HG03439 (cell line): ENCODE results near the gene RPS29.
A peak's percentile ranks its signal among the peaks of the same experiment; 100 is the strongest.
"Not testable (repeated sequence)": the region's sequence is repeated elsewhere in the genome, so short reads cannot be mapped to it uniquely, and the experiment has no call there.

Experiments
- ATAC-seq: cut with Tn5 transposase; IDR thresholded peaks from one replicate; pipeline ENCODE4 v1.9.1; 2021; ENCODE audit warnings: mild to moderate bottlenecking, moderate library complexity; ENCODE audit not compliant: unreplicated experiment

RPS29 gene

DNA sequence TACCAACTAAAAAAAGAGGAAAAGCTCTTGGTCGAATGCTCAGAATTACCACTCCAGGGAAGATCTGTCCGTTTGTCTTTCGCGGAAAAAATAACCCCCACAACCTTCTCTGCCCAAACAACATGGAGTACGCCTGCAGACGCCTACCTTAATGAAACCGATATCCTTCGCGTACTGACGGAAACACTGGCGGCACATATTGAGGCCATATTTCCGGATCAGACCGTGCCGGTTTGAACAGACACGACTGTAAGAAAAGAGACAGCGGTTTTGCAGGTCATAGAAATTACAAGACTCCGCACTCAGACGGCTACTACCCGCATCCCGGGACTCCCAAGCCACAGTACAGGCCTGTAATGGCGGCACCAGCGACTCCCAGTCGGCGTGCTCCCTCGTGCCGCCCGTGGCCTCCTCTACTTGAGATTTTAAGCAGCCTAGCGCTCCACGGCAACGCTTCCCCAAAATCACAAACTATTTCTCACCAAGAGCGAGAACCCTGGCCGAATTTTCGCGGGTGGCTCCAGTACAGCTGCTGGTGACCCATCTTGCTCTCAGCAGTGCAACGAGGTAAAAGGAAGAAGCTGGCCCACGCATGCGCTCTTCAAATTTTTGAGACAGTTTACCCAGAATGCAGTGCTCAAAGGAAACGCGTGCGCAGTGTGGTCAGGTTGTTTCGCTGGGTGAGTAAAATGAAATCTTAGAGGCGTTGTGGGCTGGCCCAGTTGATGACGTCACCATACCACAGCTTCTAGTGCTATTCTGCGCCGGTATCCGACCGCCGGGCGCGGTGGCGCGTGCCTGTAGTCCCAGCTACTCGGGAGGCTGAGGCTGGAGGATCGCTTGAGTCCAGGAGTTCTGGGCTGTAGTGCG, at the start of gene RPS29:
Gene RPS29 (minus strand): TSS at position 578 of the 870 bp plus-strand sequence. CDS start 34 bp downstream, at position 544.
- ATAC-seq: peak; percentile 92

DNA sequence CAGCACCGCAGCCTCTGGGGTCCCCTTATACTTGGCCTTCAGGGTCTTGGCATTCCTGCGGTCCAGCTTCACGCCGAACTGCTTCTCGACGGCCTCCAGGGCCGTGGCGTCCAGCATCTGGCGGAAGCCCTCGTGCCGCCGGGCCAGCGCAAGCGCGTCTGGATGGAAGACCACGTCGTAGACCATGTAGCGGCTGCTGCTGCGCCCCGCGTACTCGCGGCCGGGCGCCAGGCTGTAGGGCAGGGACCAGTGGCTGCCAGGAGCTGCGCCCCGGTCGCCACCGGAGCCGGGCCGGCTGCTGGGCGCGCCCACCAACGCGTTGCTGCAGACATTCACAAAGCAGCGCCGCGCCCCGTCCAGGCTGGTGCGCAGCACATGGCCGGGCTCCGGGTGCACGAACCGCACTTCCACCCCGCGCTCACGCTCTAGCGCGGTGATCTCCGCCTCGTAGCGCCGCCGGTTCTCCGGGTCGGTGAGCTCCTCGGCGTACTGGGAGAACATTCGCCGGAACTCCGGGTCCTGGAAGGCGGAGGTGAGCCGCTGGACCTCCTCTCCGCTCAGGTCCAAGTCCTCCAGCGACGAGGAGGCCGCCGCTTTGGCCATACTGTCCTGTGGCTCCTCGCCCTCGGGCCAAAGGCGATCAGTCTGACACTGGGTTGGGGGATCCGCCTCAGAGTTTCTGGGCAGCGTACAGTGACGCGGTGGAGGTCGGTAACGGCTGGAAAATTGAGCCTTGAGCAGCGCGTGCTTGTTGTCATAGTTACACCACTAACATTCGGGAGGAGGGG, 48.6 kb upstream of the RPS29 start, which contains the start of gene DNAAF2:
Gene DNAAF2 (minus strand): TSS at position 698 of the 788 bp plus-strand sequence. CDS start 95 bp downstream, at position 603.
- ATAC-seq: peak; percentile 25

DNA sequence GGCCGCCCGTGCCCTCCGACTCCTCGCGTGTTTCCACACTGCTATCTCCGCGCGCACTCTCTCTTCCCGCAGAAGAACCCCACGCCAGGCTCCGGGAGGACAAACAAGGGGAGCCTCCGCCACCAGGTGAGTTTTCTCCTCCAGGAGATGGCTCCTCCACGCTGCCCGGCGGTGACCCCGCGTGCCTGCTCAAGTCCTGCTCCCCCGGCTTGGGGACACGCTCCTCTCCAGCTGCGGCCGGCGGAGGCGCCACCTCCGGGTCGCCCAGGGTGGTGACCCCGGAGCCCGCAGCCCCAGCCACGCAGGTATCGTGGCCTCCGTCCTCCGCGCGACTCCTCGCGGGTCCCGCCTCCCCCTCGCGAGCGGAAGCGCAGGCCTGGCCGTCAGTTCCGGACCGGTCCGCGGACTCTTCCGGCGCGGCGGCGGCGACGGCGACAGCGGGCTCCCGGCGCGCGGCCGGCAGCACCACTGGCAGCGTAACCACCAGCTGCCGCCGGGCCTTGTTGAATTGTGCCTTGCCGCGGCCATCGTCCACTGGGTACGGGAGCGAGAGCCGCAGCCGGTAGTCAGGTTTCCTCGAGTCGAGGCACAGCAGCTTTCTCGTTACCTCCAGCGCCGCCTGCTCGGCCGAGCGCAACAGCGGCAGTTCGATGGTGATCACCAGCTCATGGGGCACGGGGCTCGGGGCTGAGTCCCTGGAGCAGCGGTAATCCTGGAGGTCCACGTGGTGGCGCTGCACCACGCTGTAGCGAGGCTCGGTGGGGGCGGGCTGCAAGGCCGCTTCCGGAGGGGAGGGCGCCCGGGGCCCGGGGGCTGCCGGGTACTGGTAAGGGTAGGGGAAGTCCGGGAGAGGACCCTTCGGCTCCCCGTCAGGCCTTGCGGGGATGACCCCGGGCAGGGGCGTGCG, 47.7 kb upstream of the RPS29 start:
- ATAC-seq: peak; percentile 76

DNA sequence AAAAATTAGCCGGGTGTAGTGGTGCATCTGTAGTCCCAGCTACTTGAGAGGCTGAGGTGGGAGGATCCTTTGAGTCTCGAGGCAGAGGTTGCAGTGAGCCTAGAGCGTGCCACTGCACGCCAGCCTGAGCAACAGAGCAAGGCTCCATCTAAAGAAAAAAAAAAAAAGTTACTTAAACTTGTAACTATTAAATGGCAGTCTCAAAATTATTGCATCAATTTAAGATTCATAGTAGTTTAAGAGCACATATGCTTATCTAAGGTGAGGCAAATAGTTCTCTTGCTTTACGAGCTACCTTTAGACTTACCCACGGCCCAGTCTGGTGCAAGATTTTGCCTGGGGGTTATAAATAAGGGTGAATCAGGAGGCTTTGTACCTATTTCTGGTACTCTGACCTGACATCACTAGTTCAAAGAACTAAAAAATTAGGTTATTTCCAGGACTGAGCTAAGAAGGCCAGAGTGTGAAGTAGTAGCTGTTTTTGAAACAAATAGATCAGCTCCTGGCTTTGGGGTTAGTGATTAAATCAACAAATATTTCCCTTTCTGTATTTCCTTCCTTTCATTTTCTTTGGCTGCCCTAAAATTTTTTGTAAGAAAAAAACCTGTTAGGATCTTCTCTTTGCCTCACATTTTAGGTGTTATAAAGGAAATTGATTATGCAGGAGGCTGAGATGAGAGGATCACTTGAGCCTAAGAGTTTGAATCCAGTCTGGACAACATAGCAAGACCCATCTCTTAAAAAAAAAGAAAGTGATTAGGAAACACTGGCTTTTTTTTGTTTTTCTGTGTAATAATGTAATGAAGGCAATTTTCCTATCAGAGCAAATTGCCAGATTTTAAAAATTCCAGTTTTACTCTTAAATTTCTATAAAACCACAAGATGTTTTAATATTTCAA, 38.0 kb upstream of the RPS29 start:
- no peak for ATAC-seq

DNA sequence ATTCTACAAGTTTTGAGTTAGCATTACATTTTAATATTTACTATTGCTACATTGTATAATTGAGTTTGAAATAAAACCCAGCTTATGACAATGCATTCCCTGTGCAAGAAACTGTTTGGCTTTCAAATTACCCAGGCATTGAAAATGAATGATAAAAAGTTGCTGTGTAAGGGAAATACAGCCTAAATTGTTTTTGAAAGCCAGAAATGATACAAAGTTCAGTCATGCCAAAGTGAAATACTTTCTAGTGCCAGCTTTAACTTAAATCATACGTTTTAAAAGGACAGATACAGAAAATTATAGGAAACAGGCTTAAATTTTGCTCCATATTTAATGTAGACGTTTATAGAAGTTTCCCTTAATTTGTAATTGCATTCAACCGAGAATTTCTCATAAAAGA, 37.2 kb upstream of the RPS29 start:
- ATAC-seq: no peak

DNA sequence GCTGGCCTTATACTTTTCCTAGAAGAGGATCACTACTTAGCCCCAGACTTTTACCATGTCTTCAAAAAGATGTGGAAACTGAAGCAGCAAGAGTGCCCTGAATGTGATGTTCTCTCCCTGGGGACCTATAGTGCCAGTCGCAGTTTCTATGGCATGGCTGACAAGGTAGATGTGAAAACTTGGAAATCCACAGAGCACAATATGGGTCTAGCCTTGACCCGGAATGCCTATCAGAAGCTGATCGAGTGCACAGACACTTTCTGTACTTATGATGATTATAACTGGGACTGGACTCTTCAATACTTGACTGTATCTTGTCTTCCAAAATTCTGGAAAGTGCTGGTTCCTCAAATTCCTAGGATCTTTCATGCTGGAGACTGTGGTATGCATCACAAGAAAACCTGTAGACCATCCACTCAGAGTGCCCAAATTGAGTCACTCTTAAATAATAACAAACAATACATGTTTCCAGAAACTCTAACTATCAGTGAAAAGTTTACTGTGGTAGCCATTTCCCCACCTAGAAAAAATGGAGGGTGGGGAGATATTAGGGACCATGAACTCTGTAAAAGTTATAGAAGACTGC, 35.9 kb upstream of the RPS29 start:
- no peak for ATAC-seq

DNA sequence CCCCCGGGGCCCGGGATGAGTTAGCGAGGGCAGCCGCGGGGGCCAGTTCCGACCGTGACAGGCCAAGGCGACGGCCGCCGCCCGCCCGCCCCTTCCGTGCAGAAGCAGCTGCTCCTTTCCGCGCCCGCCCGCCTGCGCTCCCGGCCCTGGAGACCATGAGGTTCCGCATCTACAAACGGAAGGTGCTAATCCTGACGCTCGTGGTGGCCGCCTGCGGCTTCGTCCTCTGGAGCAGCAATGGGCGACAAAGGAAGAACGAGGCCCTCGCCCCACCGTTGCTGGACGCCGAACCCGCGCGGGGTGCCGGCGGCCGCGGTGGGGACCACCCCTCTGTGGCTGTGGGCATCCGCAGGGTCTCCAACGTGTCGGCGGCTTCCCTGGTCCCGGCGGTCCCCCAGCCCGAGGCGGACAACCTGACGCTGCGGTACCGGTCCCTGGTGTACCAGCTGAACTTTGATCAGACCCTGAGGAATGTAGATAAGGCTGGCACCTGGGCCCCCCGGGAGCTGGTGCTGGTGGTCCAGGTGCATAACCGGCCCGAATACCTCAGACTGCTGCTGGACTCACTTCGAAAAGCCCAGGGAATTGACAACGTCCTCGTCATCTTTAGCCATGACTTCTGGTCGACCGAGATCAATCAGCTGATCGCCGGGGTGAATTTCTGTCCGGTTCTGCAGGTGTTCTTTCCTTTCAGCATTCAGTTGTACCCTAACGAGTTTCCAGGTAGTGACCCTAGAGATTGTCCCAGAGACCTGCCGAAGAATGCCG, 35.1 kb upstream of the RPS29 start:
- peak; percentile 13 for ATAC-seq

DNA sequence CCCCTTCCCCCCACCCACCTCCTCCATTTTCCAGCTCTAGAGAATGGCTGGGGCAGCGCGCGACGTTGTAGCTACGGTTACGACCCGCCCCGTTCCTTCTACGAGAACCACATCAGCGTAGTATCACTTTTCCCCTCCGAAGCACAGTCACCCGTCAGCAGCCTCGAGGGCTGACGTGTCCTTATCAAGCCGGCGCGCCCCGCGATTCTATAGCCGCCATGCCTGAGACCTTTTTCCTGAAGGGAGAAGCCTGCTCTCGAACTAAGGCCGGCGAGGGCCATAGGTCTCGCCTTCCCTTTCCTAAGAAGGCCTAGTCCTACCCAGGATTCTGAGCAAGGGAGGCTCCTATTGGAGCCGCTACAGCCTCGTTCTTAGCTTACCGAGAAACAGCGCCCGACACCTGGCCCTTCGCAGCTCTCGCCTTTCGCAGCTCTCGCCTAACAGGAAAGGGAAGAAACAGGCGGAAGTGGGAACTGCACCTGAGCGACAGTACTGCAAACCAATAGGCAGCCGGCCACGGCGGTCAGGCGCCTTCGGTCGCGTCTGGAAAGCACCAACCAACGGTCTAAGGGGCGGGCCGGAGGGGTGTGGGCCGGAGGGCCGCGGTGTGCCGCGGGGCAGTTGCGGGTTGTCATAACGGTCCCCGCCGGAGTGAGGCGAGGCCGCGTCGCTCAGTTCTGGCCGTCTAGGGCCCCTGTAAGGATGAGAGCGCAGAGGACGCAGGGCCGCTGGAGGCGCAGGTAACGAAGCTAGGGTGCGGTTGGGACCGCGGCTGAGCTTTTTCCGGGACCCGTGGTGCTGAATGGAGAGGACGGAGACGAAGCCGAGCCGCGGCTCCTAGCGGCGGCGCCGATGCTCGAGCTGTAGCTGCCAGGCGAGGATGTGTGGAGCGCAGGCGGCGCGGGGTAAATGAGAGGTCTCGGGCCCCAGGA, 34.3 kb upstream of the RPS29 start, which contains the start of the genes MGAT2 and RPL36AL:
Gene MGAT2 (plus strand): TSS at position 618 of the 932 bp plus-strand sequence. CDS start 470 bp downstream, outside the sequence.
Gene RPL36AL (minus strand): TSS at position 445 of the 932 bp plus-strand sequence. CDS start 1,522 bp downstream, outside the sequence.
- peak; percentile 89 for ATAC-seq

DNA sequence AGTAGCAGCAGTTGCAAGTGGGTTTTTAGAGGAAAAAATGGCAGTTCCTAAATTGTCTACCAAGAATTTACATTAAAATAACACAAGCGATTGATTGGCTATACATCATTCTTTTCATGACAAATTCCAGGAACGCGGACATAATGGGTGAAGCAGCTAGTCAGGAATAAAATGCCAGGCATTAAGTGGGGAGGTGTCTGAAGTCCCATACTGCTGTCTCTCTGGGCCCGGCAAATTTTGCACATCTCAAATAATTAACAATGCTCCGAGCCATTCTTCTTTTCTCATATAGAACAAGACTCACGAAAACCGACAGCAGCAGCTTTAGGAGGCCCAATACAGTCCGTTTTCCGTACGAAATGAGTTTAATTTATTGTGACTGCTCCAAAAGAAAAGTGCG, 33.5 kb upstream of the RPS29 start:
- no peak for ATAC-seq

DNA sequence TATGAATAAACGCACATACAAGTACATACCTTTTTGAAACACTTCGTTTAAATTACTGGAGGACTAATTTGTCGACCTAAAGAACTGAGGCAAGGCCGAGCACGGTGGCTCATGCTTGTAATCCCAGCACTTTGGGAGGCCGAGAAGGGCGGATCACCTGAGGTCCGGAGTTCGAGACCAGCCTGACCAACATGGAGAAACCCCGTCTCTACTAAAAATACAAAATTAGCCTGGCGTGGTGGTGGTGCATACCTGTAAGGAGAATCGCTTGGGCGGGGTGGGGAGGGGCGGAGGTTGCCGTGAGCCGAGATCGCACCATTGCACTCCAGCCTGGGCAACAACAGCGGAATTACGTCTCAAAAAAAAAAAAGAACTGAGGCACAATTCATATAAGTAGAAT, 33.1 kb upstream of the RPS29 start:
- ATAC-seq: not testable (repeated sequence)

DNA sequence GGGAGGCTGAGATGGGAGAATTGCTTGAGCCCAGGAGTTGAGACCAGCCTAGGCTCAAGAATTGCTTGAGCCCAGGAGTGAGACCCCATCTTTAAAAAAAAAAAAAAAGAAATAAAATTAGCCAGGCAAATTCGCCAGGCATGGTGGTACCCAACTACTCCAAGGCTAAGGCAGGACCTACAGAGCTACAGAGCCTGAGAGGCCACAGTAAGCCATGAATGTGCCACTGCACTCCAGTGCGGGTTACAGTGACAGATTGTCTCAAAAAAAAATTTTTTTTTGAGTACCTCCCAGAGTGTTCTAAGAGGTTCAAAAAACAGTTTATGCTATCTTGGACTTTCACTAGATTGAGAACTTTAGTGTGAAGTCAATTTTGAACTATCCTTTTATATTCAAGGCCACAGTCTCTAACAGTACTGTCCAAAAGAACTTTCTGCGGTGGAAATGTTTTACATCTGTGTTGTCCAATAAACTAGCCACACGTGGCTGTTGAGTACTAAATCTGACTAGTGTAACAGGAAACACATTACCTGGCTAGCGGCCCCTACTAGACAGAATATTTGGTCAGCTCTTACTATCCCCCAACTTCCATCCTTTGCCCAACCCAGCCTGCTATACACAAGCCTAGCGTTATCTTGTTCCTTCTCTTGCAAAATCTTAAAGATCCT, 31.8 kb upstream of the RPS29 start:
- no peak for ATAC-seq

DNA sequence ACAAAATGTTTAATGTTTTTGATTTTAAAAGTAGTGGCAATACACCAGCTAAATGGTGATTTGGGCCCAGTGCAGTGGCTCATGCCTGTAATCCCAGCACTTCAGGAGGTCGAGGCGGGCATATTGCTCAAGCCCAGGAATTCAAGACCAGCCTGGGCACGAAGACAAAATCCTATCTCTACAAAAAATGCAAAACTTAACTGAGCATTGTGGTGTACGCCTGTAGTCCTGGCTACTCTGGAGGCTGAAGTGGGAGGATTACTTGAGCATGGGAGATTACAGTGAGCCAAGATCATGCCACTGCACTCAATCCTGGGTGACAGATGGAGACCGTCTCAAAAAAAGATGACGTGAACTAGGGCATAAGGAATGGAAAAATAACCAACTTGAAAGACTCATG, 29.6 kb upstream of the RPS29 start:
- no peak for ATAC-seq

DNA sequence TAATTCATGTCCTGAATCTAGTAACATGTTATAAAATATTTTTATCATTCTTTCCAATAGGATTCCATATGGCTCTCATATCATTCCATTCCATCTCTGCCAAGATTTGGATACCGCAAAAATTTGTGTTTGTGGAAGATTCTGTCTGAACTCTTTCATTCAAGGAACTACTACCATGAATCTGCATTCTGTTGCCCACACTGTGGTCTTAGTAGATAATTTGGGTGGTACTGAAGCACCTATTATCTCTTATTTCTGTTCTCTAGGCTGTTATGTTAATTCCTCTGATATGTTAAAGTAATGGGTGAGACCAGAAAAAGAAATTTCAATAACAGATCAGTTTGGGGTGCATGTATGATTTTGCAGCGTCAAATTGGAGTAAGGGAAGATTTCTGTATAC, 28.0 kb upstream of the RPS29 start:
- no peak for ATAC-seq

DNA sequence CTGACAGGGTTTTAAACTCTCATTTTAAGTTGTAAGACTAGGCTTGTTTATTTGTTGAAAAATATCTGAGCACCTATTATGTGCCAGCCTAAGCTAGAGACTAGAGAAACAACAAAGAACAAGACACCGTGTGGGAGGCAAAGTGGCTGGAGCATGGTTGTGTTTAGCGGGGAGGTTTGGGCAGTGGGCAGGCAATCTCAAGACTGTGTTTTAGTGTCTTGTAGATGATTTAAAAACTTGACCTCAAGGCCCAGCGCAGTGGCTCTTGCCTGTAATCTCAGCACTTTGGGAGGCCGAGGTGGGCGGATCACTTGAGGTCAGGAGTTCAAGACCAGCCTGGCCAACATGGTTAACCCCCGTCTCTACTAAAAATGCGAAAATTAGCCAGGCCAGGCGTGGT, 26.5 kb upstream of the RPS29 start:
- no peak for ATAC-seq

DNA sequence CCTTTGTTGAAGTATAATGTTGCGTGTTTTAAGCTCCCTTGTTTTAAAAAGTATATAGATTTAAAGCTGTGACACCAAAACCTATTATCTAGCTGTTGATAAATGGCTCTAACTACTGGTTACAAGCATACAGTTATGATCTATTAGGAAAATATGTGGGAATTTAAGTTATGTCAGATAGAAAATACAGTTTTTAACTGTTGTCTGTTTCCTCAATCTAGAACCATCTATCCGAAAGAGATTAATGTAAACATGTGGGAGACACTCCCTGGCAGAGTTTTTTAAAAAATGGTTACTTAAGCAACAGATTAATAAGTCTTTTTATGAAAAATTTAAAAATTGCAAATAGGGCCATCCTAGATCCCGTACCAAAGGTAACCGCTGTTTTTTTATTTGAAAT, 26.1 kb upstream of the RPS29 start:
- no peak for ATAC-seq

DNA sequence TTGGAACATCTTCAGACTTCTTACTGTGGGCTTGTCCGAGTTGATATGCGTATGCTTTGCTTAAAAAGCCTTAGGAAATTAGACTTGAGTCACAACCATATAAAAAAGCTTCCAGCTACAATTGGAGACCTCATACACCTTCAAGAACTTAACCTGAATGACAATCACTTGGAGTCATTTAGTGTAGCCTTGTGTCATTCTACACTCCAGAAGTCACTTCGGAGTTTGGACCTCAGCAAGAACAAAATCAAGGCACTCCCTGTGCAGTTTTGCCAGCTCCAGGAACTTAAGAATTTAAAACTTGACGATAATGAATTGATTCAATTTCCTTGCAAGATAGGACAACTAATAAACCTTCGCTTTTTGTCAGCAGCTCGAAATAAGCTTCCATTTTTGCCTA, 21.4 kb upstream of the RPS29 start:
- ATAC-seq: no peak
